Parathyroid adenoma (tissue), 2 donors: ENCODE data around the gene FUOM.
"Not testable (repeated sequence)": the region's sequence is repeated elsewhere in the genome, so short reads cannot be mapped to it uniquely, and the experiment has no call there.

Experiments
- H2AFZ ChIP-seq: fragments of 300-600 bp; sonication (generic); one replicate; pipeline ENCODE4 v1.7.0; 2017; ENCODE audit warnings: antibody characterized with exemption, mild to moderate bottlenecking
- H3K27ac ChIP-seq: fragments of 300-600 bp; sonication (generic); one replicate; pipeline ENCODE4 v1.7.0; 2017
- H3K27me3 ChIP-seq: fragments of 300-600 bp; sonication (generic); one replicate; pipeline ENCODE4 v1.7.0; 2017; ENCODE audit warnings: low read length; ENCODE audit not compliant: control insufficient read depth, insufficient read depth
- H3K36me3 ChIP-seq: fragments of 300-600 bp; sonication (generic); one replicate; pipeline ENCODE4 v1.7.0; 2017; ENCODE audit warnings: low read length; ENCODE audit not compliant: control insufficient read depth, insufficient read depth
- H3K4me1 ChIP-seq: fragments of 300-600 bp; sonication (generic); one replicate; pipeline ENCODE4 v1.7.0; 2017; ENCODE audit warnings: control low read depth
- H3K4me2 ChIP-seq: fragments of 300-600 bp; sonication (generic); one replicate; pipeline ENCODE4 v1.7.0; 2017; ENCODE audit warnings: low read length
- H3K4me3 ChIP-seq: fragments of 300-600 bp; sonication (generic); one replicate; pipeline ENCODE4 v1.7.0; 2017; ENCODE audit warnings: low read depth, low read length
- H3K79me2 ChIP-seq: fragments of 300-600 bp; sonication (generic); one replicate; pipeline ENCODE4 v1.7.0; 2017; ENCODE audit warnings: control low read depth
- H3K9ac ChIP-seq: fragments of 300-600 bp; sonication (generic); one replicate; pipeline ENCODE4 v1.7.0; 2017; ENCODE audit warnings: mild to moderate bottlenecking
- H3K9me3 ChIP-seq: fragments of 300-600 bp; sonication (generic); one replicate; pipeline ENCODE4 v1.7.0; 2017; ENCODE audit warnings: low read length; ENCODE audit not compliant: control insufficient read depth
- TF ChIP-seq, protein P1 (sequence below): fragments of 300-600 bp; sonication (generic); IDR thresholded peaks from one replicate; pipeline ENCODE4 v1.7.0; 2017; ENCODE audit warnings: antibody characterized with exemption, mild to moderate bottlenecking
- donor health status: primary hyperparathyroidism.

The FUOM gene

DNA sequence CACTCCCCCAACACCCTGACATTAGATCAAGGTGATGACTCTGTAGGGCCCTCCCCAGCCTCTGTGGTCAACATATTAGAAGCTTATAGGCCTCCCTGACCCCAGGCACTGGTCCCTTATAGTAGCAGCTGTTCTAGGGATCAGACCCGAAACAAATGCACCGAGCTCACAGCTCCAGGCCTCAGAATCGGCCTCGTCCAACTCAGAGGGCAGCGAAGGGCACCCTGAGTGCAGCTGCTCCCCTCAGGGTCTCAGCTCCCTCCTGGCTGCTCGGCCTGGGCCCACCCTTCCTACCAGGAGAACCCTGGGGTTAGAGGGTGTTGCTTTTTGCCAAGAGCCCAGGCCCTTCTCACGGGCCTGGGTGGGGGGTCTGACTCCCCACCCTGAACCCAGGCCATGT lies 10.3 kb upstream of the FUOM start:
- no peak overlapping the region for H3K4me2 ChIP-seq
- H2AFZ ChIP-seq, result no peak overlapping the region
- H3K9ac ChIP-seq, result no peak overlapping the region
- TF ChIP-seq, protein P1, sequence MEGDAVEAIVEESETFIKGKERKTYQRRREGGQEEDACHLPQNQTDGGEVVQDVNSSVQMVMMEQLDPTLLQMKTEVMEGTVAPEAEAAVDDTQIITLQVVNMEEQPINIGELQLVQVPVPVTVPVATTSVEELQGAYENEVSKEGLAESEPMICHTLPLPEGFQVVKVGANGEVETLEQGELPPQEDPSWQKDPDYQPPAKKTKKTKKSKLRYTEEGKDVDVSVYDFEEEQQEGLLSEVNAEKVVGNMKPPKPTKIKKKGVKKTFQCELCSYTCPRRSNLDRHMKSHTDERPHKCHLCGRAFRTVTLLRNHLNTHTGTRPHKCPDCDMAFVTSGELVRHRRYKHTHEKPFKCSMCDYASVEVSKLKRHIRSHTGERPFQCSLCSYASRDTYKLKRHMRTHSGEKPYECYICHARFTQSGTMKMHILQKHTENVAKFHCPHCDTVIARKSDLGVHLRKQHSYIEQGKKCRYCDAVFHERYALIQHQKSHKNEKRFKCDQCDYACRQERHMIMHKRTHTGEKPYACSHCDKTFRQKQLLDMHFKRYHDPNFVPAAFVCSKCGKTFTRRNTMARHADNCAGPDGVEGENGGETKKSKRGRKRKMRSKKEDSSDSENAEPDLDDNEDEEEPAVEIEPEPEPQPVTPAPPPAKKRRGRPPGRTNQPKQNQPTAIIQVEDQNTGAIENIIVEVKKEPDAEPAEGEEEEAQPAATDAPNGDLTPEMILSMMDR, result no peak
- no peak overlapping the region for H3K27ac ChIP-seq
- no peaks in the 10 kb centered on the region for H3K4me1 ChIP-seq
- H3K79me2 ChIP-seq, result no peaks in the 10 kb centered on the region
- H3K9me3 ChIP-seq, result no peaks in the 10 kb centered on the region
- no peaks in the 10 kb centered on the region for H3K36me3 ChIP-seq
- no peaks in the 10 kb centered on the region for H3K27me3 ChIP-seq
- no peak overlapping the region for H3K4me3 ChIP-seq

DNA sequence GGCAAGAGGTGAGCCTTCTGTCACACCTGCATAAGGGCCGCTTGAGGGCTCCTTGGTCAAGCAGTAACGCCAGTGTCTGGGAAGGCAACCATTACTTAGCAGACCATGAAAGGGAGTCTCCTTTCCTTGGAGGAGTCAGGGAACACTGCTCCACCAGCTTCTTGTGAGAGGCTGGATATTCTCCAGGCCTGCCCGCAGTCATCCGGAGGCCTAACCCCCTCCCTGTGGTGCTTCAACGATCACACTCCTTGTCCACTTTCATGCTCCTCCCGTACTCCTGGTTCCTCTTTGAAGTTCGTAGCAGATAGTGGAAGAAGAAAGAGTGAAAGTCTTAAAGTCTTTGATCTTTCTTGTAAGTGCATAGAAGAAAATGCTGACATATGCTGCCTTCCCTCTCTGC lies 9.6 kb upstream of the FUOM start:
- H3K4me2 ChIP-seq, H3K9ac ChIP-seq, H3K36me3 ChIP-seq, H2AFZ ChIP-seq, H3K4me3 ChIP-seq, H3K27ac ChIP-seq, H3K79me2 ChIP-seq, H3K4me1 ChIP-seq, H3K9me3 ChIP-seq, H3K27me3 ChIP-seq: not testable (repeated sequence)

DNA sequence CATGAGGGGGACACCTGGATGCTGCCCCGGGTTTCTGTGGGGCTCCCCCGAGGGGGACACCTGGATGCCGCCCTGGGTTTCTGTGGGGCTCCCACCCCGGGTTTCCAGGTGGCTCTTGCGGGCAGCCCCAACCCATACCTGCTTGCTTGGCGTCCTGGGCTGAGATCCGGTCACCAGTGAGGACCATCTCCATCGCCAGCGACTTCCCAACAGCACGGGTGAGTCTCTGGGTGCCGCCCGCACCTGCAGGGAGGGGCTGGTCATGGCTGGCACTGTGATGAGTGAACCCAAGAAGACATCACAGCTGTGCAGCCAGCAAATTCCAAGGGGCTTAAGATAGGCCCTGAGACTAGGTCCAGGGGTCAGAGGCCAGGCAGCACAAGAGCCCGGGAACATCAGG lies 8.9 kb upstream of the FUOM start:
- Histone ChIP-seq H3K9ac (no peak overlapping the region), H3K79me2 (no peaks in the 10 kb centered on the region), H3K27me3 (no peaks in the 10 kb centered on the region), H3K4me1 (no peaks in the 10 kb centered on the region), H3K4me2 (no peak overlapping the region), H3K9me3 (no peaks in the 10 kb centered on the region), H2AFZ (no peak overlapping the region), H3K36me3 (no peaks in the 10 kb centered on the region), H3K4me3 (no peak overlapping the region), H3K27ac (no peak overlapping the region)
- TF ChIP-seq, protein P1, result no peak

DNA sequence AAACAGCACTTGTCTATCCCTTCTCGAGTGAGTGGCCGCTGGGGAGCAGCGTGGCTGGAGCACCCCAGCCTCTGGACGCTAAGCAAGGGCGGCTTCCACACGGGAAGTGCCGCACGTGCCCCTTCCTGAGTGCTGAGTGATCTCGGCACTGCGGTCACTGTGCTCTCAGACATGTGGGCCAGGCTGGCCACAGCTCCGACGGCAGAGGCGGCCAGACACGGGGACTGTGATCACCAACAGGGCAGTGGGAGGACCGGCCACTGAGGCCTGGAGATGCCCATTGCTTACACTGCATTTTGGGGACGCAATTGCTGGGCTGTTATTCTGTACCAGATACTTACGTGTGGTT lies 8.3 kb upstream of the FUOM start:
- no peaks in the 10 kb centered on the region for H3K4me1 ChIP-seq
- H3K4me2 ChIP-seq, result no peak overlapping the region
- H3K36me3 ChIP-seq, result no peaks in the 10 kb centered on the region
- H3K9ac ChIP-seq, result no peak overlapping the region
- no peak overlapping the region for H3K4me3 ChIP-seq
- H2AFZ ChIP-seq, result no peak overlapping the region
- no peaks in the 10 kb centered on the region for H3K9me3 ChIP-seq
- TF ChIP-seq, protein P1, result no peak
- H3K79me2 ChIP-seq, result no peaks in the 10 kb centered on the region
- H3K27ac ChIP-seq, result no peak overlapping the region
- H3K27me3 ChIP-seq, result no peaks in the 10 kb centered on the region

DNA sequence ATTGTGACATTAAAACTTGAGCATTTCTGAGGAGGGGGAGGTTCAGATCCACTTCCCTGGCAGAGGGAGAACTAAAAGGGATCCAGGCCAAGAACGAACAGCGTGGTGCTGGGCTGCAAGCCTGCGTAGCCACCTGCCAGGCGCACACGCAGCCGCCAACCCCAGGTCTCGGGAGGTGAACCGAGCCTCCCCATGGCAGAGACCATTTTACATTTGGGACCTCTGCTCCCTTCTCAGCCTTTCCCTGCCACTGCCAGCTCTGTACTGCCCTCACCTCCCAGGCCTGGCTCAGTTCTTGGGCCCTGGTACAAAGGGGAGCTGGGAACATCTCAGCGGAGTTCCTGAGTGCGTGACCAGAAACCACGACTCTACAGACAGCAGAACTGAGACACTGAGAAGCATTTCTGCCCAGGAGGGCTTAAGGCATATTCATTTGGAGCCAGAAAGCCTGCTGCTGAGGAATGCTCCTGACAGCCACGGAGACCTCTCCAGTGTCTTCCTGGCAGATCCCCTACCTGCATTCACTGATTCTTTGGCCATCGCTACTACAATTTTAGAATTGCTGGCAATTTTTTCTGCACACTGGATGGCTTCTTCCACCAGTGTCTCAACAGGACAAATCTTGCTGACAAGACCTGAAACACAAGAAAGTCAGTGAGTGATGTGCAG lies 7.8 kb upstream of the FUOM start:
- Histone ChIP-seq H3K9ac (no peak overlapping the region), H3K4me1 (no peaks in the 10 kb centered on the region), H3K27ac (no peak overlapping the region), H3K4me3 (no peak overlapping the region), H3K4me2 (no peak overlapping the region), H3K36me3 (no peaks in the 10 kb centered on the region), H3K79me2 (no peaks in the 10 kb centered on the region), H2AFZ (no peak overlapping the region), H3K9me3 (no peaks in the 10 kb centered on the region), H3K27me3 (no peaks in the 10 kb centered on the region)
- TF ChIP-seq, protein P1, result no peak
